ENCODE results near the gene SURF2. TPM values are rescaled to one million over a fixed set of nuclear protein-coding genes. Genes with fewer than 3 reads are reported as not detected.
"Not testable (repeated sequence)": the region's sequence is repeated elsewhere in the genome, so short reads cannot be mapped to it uniquely, and the experiment has no call there.

The SURF2 gene
- total and polyA plus RNA-seq, 8 donors, result 11.8 to 23.0 (median 16.3) TPM

DNA sequence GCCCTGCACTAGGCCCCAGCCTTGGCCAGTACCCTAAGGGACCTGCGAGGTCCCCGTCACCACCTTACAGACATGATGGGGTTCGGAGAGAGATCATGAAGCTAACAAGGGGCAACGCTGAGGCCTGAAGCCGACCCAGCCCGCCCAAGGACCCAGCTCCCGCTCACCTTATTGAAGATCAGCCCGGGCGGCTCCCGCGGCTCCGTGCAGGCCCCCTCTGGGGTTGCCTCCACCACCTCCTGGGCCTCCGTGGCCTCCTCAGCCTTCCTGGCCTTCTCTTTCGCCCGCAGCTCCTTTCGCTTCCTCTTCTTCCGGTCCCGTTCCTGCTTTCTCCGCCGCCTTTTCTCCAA lies 24.0 kb upstream of the SURF2 start:
- Histone ChIP-seq H3K4me1 (peaks cover 14 to 25% of the 10 kb centered on the region in 2 donors), H3K4me3 (no peak overlapping the region), H3K36me3 (peaks cover 0 to 47% of the 10 kb centered on the region in 2 donors), H3K27ac (no peak overlapping the region), H3K27me3 (no peaks in the 10 kb centered on the region), H3K9me3 (no peaks in the 10 kb centered on the region)
- DNase-seq (peak in 1 of 4 donors; percentile 65), ATAC-seq (no peak)
- intact Hi-C loops (cut with DNase I), result no loop called here
- TF ChIP-seq, protein P1, sequence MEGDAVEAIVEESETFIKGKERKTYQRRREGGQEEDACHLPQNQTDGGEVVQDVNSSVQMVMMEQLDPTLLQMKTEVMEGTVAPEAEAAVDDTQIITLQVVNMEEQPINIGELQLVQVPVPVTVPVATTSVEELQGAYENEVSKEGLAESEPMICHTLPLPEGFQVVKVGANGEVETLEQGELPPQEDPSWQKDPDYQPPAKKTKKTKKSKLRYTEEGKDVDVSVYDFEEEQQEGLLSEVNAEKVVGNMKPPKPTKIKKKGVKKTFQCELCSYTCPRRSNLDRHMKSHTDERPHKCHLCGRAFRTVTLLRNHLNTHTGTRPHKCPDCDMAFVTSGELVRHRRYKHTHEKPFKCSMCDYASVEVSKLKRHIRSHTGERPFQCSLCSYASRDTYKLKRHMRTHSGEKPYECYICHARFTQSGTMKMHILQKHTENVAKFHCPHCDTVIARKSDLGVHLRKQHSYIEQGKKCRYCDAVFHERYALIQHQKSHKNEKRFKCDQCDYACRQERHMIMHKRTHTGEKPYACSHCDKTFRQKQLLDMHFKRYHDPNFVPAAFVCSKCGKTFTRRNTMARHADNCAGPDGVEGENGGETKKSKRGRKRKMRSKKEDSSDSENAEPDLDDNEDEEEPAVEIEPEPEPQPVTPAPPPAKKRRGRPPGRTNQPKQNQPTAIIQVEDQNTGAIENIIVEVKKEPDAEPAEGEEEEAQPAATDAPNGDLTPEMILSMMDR (IDR thresholded peaks at IDR 0.05), result no peak

DNA sequence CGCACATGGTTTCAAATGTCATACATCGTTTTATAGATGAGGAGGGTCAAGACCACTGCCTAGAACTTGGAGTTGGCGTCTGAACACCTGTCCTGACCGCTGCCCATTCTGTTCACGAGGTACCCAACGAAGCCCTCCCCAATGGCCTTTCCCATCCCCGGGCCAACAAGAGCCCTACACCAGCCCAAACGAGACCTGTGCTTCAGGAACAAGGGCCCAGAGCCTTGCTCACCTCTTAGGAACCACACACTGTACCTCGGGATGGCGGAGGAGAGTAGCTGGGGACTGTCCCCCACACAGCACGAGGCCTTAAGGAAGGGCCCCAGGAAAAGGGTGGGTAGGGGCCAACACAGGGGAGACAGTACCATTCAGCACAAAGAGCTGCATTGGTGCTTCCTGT lies 23.3 kb upstream of the SURF2 start:
- DNase-seq (peak in 1 of 4 donors; percentile 11), ATAC-seq (no peak)
- Histone ChIP-seq H3K27me3 (no peaks in the 10 kb centered on the region), H3K4me1 (peaks cover 14 to 26% of the 10 kb centered on the region in 2 donors), H3K27ac (no peak overlapping the region), H3K9me3 (no peaks in the 10 kb centered on the region), H3K36me3 (peaks cover 0 to 47% of the 10 kb centered on the region in 2 donors), H3K4me3 (no peak overlapping the region)
- TF ChIP-seq, protein P1 (IDR thresholded peaks at IDR 0.05), result no peak
- intact Hi-C loops (cut with DNase I), result no loop called here

DNA sequence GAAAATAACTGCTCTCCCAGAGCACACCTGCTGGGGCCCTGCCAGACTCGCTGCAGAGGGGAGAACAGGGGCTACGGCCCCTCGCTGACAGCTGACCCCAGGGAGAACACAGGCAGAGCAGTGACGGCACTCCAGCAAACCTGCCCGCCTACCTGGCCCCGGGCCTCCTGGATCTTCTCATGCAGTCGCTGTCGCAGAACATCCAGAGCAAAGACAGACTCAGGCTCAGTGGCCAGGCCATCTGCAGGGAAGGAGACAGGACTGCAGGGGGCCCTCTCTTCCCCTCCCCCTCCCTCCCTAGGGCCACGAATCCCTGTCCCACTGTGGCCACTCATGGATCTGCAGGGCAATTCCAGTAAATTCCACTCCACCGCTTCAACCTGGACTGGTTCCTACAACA lies 22.8 kb upstream of the SURF2 start:
- TF ChIP-seq, protein P1 (IDR thresholded peaks at IDR 0.05), result no peak
- Histone ChIP-seq H3K4me3 (no peak overlapping the region), H3K36me3 (peaks cover 0 to 47% of the 10 kb centered on the region in 2 donors), H3K27me3 (no peaks in the 10 kb centered on the region), H3K4me1 (peaks cover 14 to 27% of the 10 kb centered on the region in 2 donors), H3K9me3 (no peaks in the 10 kb centered on the region), H3K27ac (no peak overlapping the region)
- DNase-seq, result peak in 1 of 4 donors; percentile 46
- intact Hi-C loops (cut with DNase I), result no loop called here
- no peak for ATAC-seq

DNA sequence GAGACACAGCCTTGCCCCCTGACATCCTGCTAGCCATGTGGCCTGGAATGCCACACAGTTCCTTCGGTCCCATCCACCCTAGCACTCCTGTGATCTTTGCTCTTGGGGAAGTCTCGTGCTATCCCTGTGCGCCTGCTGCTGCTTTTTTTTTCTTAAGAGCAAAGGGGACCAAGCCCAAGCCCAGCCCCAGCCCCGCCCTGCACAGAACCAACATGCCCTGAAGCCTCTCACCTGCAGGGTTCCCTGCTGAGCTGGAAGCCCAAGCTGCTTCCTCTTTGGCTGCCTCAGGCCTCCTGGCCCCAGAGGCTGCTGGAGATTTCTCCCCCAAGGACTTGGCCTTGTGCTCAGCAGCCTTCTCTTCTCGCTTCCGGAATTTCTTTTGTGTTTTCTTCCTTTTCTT lies 22.2 kb upstream of the SURF2 start:
- Histone ChIP-seq H3K27ac (no peak overlapping the region), H3K9me3 (no peaks in the 10 kb centered on the region), H3K27me3 (no peaks in the 10 kb centered on the region), H3K36me3 (peaks cover 0 to 50% of the 10 kb centered on the region in 2 donors), H3K4me1 (peaks cover 14 to 32% of the 10 kb centered on the region in 2 donors), H3K4me3 (peak overlapping the region in 1 of 2 donors; percentile 77)
- ATAC-seq (no peak), DNase-seq (peak in 1 of 4 donors; percentile 62)
- intact Hi-C loops (cut with DNase I), result no loop called here
- TF ChIP-seq, protein P1 (IDR thresholded peaks at IDR 0.05), result no peak

DNA sequence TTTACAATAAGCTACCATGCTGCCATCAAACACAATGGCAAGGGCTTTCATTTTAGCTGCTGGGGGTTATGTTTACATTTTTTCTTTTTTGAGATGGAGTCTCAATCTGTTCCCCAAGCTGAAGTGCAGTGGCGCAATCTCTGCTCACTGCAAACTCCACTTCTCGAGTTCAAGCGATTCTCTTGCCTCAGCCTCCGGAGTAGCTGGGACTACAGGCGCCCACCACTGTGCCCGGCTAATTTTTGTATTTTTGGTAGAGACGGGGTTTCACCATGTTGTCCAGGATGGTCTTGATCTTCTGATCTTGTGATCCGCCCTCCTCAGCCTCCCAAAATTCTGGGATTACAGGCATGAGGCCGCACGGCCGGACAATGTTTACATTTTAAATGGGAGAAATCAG lies 21.5 kb upstream of the SURF2 start:
- H3K9me3 ChIP-seq; H3K27ac ChIP-seq; ATAC-seq; H3K27me3 ChIP-seq; intact Hi-C loops (cut with DNase I): not testable (repeated sequence)
- DNase-seq, result peak in 1 of 4 donors; percentile 20
- peak overlapping the region; percentile 77 to 94 for H3K4me3 ChIP-seq
- H3K4me1 ChIP-seq, result peaks cover 14 to 40% of the 10 kb centered on the region in 2 donors
- H3K36me3 ChIP-seq, result peaks cover 0 to 56% of the 10 kb centered on the region in 2 donors

All from left lung (tissue), 10 donors.